SKM-1 treated with dmso at 0.1 percent for 144 hours (cell line): ENCODE results near the gene MLEC.
"Not testable (repeated sequence)": the region's sequence is repeated elsewhere in the genome, so short reads cannot be mapped to it uniquely, and the experiment has no call there.

ENCODE experiments used
- DNase-seq: peaks from one replicate; lab custom pipeline; 2025; ENCODE audit not compliant: unreplicated experiment; lab: John Stamatoyannopoulos, UW

The MLEC gene

DNA sequence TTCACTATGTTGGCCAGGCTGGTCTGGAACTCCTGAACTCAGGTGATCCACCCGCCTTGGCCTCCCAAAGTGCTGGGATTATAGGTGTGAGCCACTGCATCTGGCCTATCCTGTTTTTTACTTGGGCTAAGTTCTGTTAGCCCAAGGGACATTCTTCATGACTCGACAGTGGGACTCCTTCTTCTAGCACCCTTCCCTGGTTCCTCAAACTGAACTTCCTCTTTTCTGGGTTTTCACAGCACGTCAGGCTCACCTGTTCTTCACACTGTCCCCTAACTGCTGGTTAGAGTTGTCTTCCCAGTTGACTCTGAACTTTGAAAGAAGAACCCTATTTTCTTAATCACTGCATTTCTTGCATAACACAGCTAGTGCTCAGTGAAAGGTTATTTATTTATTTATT, 24.1 kb upstream of the MLEC start:
- peak; percentile 57 for DNase-seq

DNA sequence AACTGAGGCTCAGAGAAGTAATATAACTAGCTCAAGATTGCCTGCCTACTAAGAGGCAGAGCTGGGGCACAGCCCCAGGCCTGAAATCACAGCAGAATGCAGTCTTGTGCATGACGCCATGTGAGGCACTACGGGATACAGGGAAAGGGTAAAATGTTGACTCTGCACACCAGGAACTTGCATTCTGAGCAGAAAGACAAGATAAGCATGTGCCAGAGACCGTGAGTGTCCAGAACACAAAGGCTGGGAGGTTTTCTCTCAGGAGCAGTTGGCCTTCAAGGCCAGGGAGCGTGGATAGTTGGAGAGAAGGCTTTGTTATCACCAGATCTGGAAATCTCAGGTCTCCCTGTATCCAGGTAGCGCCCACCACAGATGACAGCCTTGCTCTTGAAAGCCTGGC, 23.2 kb upstream of the MLEC start:
- DNase-seq = no peak

GRCh38 chr12:120666571-120667390, 20.2 kb upstream of the MLEC start:
- DNase-seq = no peak

- DNase-seq = no peak
These were observed 18.7 kb upstream of the MLEC start for GRCh38 chr12:120668091-120668867.

DNA sequence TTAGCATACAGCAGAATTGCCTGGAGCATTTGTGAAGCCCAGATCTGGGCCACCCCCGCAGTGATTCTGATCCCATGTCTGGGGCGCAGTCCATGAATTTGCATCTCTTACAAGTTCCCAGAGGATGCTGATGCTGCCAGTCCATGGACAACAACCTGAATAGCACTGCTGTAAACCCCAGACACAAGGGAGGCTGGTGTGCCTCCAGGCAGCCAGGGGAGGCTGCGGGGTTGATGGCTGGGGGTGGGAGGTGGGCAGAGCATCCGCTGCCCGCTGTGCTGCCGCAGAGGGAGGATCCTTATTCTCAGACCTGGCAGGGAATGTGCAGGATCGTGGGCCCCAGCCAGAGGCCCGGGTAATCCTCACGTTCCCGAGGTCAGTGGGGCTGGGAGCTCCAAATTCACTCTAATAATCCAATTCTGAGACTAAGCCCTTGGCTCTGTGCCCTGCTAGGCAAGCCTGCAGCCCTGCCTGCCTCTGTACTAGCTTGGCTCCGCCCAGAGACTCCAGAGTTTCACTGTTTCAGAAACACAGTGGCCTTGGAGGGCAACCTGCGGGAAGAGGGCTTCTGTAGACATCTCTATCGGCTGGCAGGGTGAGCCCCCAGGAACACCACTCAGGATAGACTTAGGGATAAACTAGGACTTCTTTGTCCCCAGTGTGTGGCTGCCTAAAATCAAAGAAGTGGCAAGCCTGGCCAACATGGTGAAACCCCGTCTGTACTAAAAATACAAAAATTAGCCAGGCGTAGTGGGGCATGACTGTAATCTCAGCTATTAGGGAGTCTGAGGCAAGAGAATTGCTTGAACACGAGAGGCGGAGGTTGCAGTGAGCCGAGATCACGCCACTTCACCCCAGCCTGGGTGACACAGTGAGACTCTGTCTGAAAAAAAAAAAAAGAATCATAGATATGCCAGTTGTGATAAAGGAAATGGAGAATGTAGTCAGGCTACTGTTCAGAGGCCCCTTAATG, 17.8 kb upstream of the MLEC start:
- no peak for DNase-seq

DNA sequence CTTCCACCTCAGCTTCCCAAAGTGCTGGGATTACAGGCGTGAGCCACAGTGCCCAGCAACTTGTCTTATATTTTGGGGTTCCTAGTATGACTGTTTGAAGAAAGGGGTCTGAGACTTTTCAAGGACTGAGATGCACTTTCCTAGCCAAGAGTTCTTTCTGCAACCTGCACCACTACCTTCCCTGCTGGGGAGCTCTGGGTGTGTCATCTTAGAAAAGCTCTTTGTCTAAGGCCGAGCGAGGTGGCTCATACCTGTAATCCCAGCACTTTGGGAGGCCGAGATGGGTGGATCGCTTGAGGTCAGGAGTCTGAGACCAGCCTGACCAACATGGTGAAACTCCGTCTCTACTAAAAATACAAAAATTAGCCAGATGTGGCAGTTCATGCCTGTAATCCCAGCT, 16.7 kb upstream of the MLEC start:
- not testable (repeated sequence) for DNase-seq

GRCh38 chr12:120670667-120671066, 16.3 kb upstream of the MLEC start:
- DNase-seq = no peak

DNA sequence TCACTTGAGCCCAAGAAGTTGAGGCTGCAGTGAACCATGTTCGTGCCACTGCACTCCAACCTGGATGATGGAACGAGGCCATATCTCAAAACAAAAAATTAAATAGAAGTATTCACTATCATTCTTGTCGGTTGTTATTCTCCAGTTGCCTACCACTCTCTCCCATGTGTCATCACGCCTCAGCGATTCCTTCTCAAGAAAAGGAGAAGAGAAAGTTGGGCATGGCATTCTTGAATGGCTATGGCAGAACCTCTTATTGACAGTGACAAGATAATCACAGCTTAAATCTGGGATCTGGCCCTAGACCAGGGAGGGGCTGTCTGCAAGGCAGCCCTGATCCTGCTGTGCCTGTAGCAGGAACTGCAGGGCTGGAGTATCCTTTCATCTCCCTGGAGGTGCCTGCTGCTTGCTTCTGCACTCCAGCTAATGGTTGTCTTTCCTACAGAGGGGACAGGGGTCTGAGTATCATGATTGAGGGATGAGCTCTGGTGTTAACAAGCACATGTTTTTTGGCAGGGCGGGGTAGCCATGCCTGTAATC, 12.8 kb upstream of the MLEC start:
- no peak for DNase-seq

GRCh38 chr12:120677765-120678473, 9.0 kb upstream of the MLEC start:
- DNase-seq = peak; percentile 40

GRCh38 chr12:120678572-120678971, 8.4 kb upstream of the MLEC start:
- no peak for DNase-seq

GRCh38 chr12:120680165-120680738, 6.7 kb upstream of the MLEC start:
- DNase-seq = no peak

- DNase-seq = peak; percentile 2
These were observed 2.4 kb upstream of the MLEC start for GRCh38 chr12:120684523-120684932.

- DNase-seq = no peak
These were observed 1.4 kb upstream of the MLEC start for GRCh38 chr12:120685522-120685921.

- DNase-seq = peak; percentile 88
These were observed 729 bp upstream of the MLEC start for GRCh38 chr12:120686151-120686689.

DNA sequence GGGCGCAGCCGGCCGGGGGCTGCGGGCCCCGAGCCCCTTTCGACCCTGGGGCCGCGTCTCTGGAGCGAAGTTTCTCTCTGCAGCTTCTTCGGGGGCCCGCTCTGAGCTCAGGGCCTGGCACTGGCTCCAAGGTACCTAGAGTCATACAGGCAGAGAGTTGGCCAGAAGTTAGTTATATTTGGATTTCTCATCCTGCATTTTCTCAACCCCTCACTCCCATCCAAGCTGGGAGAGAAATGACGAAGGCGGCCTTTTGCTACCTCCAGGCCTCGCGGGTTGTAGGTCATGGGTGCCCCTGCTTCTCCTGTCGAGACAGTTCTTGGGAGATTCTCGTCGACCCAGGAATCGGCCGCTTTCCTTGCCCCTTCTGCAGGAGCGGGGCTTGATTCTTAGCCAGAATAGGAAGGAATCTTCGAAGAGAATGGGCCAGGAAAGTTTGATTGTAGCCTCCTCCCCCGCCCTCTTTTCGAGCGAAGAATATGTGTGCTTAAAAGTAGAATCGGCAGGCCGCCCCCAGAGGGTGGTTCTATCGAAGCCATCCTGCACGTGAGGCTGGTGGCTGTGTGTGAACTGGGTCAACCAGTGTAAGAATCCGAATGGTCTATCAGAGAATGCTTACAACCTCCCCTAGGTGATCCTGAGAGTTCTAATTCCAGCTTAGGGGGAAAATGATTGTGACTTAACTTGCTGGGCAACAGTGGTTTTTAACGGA, 785 bp downstream of the MLEC start:
- DNase-seq = no peak

DNA sequence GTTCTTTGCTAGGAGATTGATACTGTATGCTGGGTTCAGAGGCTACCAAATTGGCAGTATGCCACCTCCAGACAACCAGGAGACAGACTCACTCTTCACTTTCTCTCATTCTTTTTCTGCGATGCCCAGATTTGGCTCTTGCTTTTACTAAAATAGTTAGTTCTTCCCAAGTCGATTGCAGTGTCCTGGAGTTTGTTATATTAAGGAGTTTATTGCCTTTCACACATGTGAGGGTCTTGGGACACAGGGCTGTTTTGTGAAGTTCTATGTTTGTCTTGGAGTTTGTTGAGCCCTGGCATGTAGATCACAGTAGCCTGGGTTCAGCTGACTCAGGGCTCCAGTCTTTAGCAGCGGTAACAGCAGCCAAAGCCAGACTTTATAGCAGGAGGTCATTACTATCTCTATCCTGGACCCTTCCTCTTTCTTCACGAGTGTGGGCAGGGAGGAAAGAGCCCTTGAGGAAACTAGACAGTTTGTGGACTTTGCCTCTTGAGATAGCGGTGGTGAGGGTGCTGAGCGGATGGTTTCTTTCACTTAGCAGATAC, 1.6 kb downstream of the MLEC start:
- DNase-seq = peak; percentile 15

- no peak for DNase-seq
These were observed 2.6 kb downstream of the MLEC start for GRCh38 chr12:120689397-120690082.

- DNase-seq = no peak
These were observed 3.1 kb downstream of the MLEC start for GRCh38 chr12:120690083-120690450.
